ENCODE results near the gene ELFN2. TPM values are rescaled to one million over a fixed set of nuclear protein-coding genes. Genes with fewer than 3 reads are reported as not detected.

Gene ELFN2
- total and polyA plus RNA-seq, 4 donors = 0.62 to 6.8 (median 1.6) TPM

DNA sequence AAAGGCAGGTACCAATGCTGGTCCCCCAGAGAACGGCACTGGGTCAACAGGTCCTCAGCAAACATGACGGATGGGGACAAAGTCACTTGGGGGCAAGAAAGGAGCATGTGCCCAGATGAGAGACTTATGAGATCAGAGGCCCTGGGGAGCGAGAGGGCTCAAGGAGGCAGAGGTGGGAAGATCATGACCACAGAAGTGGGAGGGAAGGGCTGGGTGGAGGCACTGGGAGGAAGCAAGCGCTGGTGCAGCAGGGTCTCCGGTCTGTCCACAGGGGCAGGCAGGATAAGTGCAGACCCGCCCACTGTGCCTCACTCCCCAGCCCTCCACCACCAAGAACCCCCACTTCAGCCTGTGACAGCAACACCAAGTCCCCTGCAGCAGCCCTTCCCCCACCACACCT, 10.9 kb downstream of the ELFN2 start:
- no peak overlapping the region for H3K27ac ChIP-seq (ENCODE audit: low read depth in 1 of 2, low read length in 1 of 2)
- 29 to 52% methylated on average over 5 to 6 of the region's 6 CpGs for WGBS, 2 donors
- H3K9ac ChIP-seq (ENCODE audit: insufficient read depth in 1 of 2, low read length in 2 of 2) = no peak overlapping the region
- H3K4me3 ChIP-seq = no peak overlapping the region
- TF ChIP-seq, protein P1, sequence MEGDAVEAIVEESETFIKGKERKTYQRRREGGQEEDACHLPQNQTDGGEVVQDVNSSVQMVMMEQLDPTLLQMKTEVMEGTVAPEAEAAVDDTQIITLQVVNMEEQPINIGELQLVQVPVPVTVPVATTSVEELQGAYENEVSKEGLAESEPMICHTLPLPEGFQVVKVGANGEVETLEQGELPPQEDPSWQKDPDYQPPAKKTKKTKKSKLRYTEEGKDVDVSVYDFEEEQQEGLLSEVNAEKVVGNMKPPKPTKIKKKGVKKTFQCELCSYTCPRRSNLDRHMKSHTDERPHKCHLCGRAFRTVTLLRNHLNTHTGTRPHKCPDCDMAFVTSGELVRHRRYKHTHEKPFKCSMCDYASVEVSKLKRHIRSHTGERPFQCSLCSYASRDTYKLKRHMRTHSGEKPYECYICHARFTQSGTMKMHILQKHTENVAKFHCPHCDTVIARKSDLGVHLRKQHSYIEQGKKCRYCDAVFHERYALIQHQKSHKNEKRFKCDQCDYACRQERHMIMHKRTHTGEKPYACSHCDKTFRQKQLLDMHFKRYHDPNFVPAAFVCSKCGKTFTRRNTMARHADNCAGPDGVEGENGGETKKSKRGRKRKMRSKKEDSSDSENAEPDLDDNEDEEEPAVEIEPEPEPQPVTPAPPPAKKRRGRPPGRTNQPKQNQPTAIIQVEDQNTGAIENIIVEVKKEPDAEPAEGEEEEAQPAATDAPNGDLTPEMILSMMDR (IDR thresholded peaks at IDR 0.05; ENCODE audit: control extremely low read depth, extremely low read depth) = no peak
- peaks cover 8 to 28% (median 24%) of the 10 kb centered on the region in 3 donors for H3K27me3 ChIP-seq (ENCODE audit: control insufficient read depth in 3 of 3, insufficient read depth in 3 of 3, low read length in 2 of 3)
- no peak for ATAC-seq (ENCODE audit: insufficient read depth, low FRiP score)
- DNase-seq = no peak
- H3K4me1 ChIP-seq (ENCODE audit: control insufficient read depth in 5 of 5, insufficient read depth in 5 of 5, low read length in 5 of 5) = peaks cover 0 to 20% (median 6%) of the 10 kb centered on the region in 5 donors
- peaks cover 0 to 2% (median 0%) of the 10 kb centered on the region in 4 donors for H3K9me3 ChIP-seq (ENCODE audit: control insufficient read depth in 4 of 4, insufficient read depth in 3 of 4, low read length in 3 of 4)
- no peaks in the 10 kb centered on the region for H3K36me3 ChIP-seq (ENCODE audit: control insufficient read depth in 4 of 4, insufficient read depth in 4 of 4, low read length in 4 of 4)

DNA sequence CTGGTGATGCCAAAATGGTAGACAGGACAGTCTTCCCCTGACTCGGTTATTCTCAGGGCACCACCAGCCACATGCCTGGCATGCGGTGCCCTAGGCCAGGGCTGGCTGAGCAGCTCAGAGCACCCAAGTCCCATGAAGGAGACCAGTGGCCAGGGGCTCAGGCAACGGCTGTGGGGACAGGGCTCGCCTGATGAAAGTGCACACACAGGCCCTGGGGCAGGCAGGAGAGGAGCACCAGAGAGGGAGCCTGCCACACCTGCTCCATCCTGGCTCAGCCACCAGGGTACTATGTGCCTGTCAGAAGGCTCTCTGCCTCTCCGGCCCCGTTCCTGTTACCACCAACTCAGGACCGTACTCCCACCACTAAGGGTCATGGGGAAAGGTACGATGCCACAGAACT, 12.1 kb downstream of the ELFN2 start:
- 88 to 91% methylated on average over 8 of the region's 8 CpGs for WGBS, 2 donors

DNA sequence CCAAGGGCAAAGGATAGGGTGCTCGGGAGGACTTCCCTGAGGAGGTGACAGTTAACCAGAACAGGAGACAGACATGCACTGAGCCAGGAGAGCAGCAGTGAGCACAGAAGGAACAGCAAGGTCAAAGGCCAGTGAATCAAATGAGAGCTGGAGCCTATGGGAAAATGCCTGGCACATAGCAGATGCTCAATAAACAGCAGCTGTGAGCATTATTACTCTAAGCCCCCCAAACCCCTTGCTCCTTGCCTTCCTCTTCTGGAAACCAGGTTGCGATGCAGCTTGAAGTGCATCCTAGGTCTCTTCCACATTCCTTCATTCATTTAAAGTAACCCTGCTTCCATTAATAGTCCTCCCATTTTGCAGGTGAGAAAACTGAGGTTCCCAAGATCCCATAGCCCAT, 13.0 kb downstream of the ELFN2 start:
- ATAC-seq (ENCODE audit: insufficient read depth, low FRiP score) = no peak

More for the DNA sequence above, 12.1 kb downstream of the ELFN2 start:
- H3K27ac ChIP-seq (ENCODE audit: low read depth in 1 of 2, low read length in 1 of 2) = no peak overlapping the region
- TF ChIP-seq, protein P1 (IDR thresholded peaks at IDR 0.05; ENCODE audit: control extremely low read depth, extremely low read depth) = no peak
- no peak for DNase-seq
- H3K9ac ChIP-seq (ENCODE audit: insufficient read depth in 1 of 2, low read length in 2 of 2) = no peak overlapping the region
- no peak overlapping the region for H3K4me3 ChIP-seq
- H3K9me3 ChIP-seq (ENCODE audit: control insufficient read depth in 4 of 4, insufficient read depth in 3 of 4, low read length in 3 of 4) = no peaks in the 10 kb centered on the region
- peaks cover 7 to 17% (median 12%) of the 10 kb centered on the region in 3 donors for H3K27me3 ChIP-seq (ENCODE audit: control insufficient read depth in 3 of 3, insufficient read depth in 3 of 3, low read length in 2 of 3)
- peaks cover 0 to 16% (median 6%) of the 10 kb centered on the region in 5 donors for H3K4me1 ChIP-seq (ENCODE audit: control insufficient read depth in 5 of 5, insufficient read depth in 5 of 5, low read length in 5 of 5)
- no peaks in the 10 kb centered on the region for H3K36me3 ChIP-seq (ENCODE audit: control insufficient read depth in 4 of 4, insufficient read depth in 4 of 4, low read length in 4 of 4)
- no peak for ATAC-seq (ENCODE audit: insufficient read depth, low FRiP score)

More for the DNA sequence above, 13.0 kb downstream of the ELFN2 start:
- Histone ChIP-seq H3K36me3 (ENCODE audit: control insufficient read depth in 4 of 4, insufficient read depth in 4 of 4, low read length in 4 of 4) (no peaks in the 10 kb centered on the region), H3K9me3 (ENCODE audit: control insufficient read depth in 4 of 4, insufficient read depth in 3 of 4, low read length in 3 of 4) (no peaks in the 10 kb centered on the region), H3K4me1 (ENCODE audit: control insufficient read depth in 5 of 5, insufficient read depth in 5 of 5, low read length in 5 of 5) (peaks cover 0 to 18% (median 3%) of the 10 kb centered on the region in 5 donors), H3K4me3 (no peak overlapping the region), H3K9ac (ENCODE audit: insufficient read depth in 1 of 2, low read length in 2 of 2) (no peak overlapping the region), H3K27ac (ENCODE audit: low read depth in 1 of 2, low read length in 1 of 2) (no peak overlapping the region), H3K27me3 (ENCODE audit: control insufficient read depth in 3 of 3, insufficient read depth in 3 of 3, low read length in 2 of 3) (peaks cover under 1 to 14% (median 8%) of the 10 kb centered on the region in 3 donors)
- TF ChIP-seq, protein P1 (IDR thresholded peaks at IDR 0.05; ENCODE audit: control extremely low read depth, extremely low read depth) = no peak
- WGBS, 2 donors = 90 to 93% methylated on average over 2 of the region's 2 CpGs
- DNase-seq = no peak
